GM19438 (cell line): Measurements from ENCODE around the gene MIA.
A peak's percentile ranks its signal among the peaks of the same experiment; 100 is the strongest.
"Not testable (repeated sequence)": the region's sequence is repeated elsewhere in the genome, so short reads cannot be mapped to it uniquely, and the experiment has no call there.

Source experiments
- ATAC-seq: cut with Tn5 transposase; IDR thresholded peaks from one replicate; pipeline ENCODE4 v1.9.1; 2021; ENCODE audit warnings: low read depth; ENCODE audit not compliant: unreplicated experiment

The MIA gene

GRCh38 chr19:40777937-40778705 lies 2.8 kb downstream of the MIA start, which contains the start of gene RAB4B:
TSS of gene RAB4B (plus strand) at chr19:40778247. CDS start at chr19:40778376, 129 bp downstream.
- peak; percentile 58 for ATAC-seq

- no peak for ATAC-seq
Observed at GRCh38 chr19:40778706-40779284, 3.5 kb downstream of the MIA start.

- no peak for ATAC-seq
Observed at GRCh38 chr19:40780582-40780981, 5.3 kb downstream of the MIA start.

- ATAC-seq = no peak
Observed at GRCh38 chr19:40781140-40781539, 5.8 kb downstream of the MIA start.

GRCh38 chr19:40783711-40784110 lies 8.4 kb downstream of the MIA start:
- no peak for ATAC-seq

GRCh38 chr19:40784146-40784545 lies 8.8 kb downstream of the MIA start:
- ATAC-seq = not testable (repeated sequence)

GRCh38 chr19:40785526-40785925 lies 10.2 kb downstream of the MIA start:
- no peak for ATAC-seq

GRCh38 chr19:40786060-40787037 lies 11.0 kb downstream of the MIA start:
- no peak for ATAC-seq

- ATAC-seq = no peak
Observed at GRCh38 chr19:40791349-40791748, 16.0 kb downstream of the MIA start.

GRCh38 chr19:40791996-40792395 lies 16.7 kb downstream of the MIA start:
- no peak for ATAC-seq

GRCh38 chr19:40797166-40797962 lies 22.0 kb downstream of the MIA start:
- ATAC-seq = no peak

- ATAC-seq = no peak
Observed at GRCh38 chr19:40797963-40798682, 22.8 kb downstream of the MIA start.

- peak; percentile 68 for ATAC-seq
Observed at GRCh38 chr19:40798683-40799557, 23.6 kb downstream of the MIA start, which contains the start of gene EGLN2. TSS of gene EGLN2 (plus strand) at chr19:40799191. CDS start at chr19:40800573, 1,382 bp downstream.

- ATAC-seq = no peak
Observed at GRCh38 chr19:40799558-40800338, 24.4 kb downstream of the MIA start.

GRCh38 chr19:40800339-40800996 lies 25.1 kb downstream of the MIA start:
- no peak for ATAC-seq

GRCh38 chr19:40800997-40801377 lies 25.7 kb downstream of the MIA start:
- no peak for ATAC-seq
